K562 (cell line): ENCODE data around the gene FHIT. TPM values are rescaled to one million over a fixed set of nuclear protein-coding genes. Genes with fewer than 3 reads are reported as not detected.

Experiments
- ATAC-seq: fragments of 200-7000 bp; cut with Tn5 transposase; 3 replicates; pipeline ENCODE4 v1.9.1; 2020; ENCODE audit warnings: moderate library complexity
- BruUV-seq: library from RNA; stranded (reverse); fragments of 400-500 nt; replicated peaks from 2 replicates; lab custom pipeline; 2021; lab: Mats Ljungman, UMichigan
- CTCF ChIA-PET: fragments of 300-600 bp; formaldehyde crosslinking; extraction: SDS; loops from one replicate; lab custom pipeline; 2021; ENCODE audit warnings: low intra/inter-chr PET ratio; lab: Yijun Ruan, JAX
- POLR2A ChIA-PET: fragments of 300-600, 350-650 bp; sonication (Branson Sonifier 250); formaldehyde crosslinking; extraction: SDS; loops from one replicate; lab custom pipeline; 2021; ENCODE audit warnings: antibody characterized with exemption, inconsistent platforms; lab: Yijun Ruan, JAX
- DNase-seq, 4 experiments: peaks; one replicate each; pipeline versions ENCODE4 v3.0.0 to v3.0.0-alpha.2; 2011 to 2018; ENCODE audit warnings: low spot score in 3 of 4, mixed read lengths in 3 of 4; ENCODE audit errors: extremely low read depth in 1 of 4
- FAIRE-seq: peaks from 2 replicates; lab custom pipeline; 2011; peaks lifted over from hg19 to GRCh38; lab: Jason Lieb, UNC
- H2AFZ ChIP-seq: 2 replicates; pipeline ENCODE4 v1.6.0; 2011; ENCODE audit warnings: low read depth, low read length, control low read depth, inconsistent platforms
- H3K27ac ChIP-seq: fragments of 200-600 bp; 3 replicates; pipeline ENCODE4 v1.8.0; 2011; ENCODE audit warnings: low read depth, mild to moderate bottlenecking, control low read depth, inconsistent platforms, low read length, moderate library complexity, mixed read lengths; ENCODE audit errors: extremely low read depth
- H3K27me3 ChIP-seq, 2 experiments: fragments of 300-600 bp in 1 of 2; 2 replicates in 1 of 2; 3 replicates in 1 of 2; pipeline versions ENCODE4 v1.6.0 to v1.8.0; 2011; ENCODE audit warnings: inconsistent platforms in 2 of 2, low read length in 2 of 2, mild to moderate bottlenecking in 1 of 2, mixed read lengths in 1 of 2, moderate library complexity in 1 of 2; ENCODE audit not compliant: control insufficient read depth in 2 of 2, insufficient read depth in 2 of 2
- H3K36me3 ChIP-seq: fragments of 300-600 bp; 3 replicates; pipeline ENCODE4 v1.8.0; 2011; ENCODE audit warnings: mild to moderate bottlenecking, low read length, inconsistent platforms; ENCODE audit not compliant: control insufficient read depth, insufficient read depth
- H3K4me1 ChIP-seq, 2 experiments: fragments of 200-600 bp in 1 of 2; replicated peaks in 1 of 2; 2 replicates in 1 of 2; 3 replicates in 1 of 2; pipeline versions ENCODE4 v1.5.1 to v1.8.0; 2011; ENCODE audit warnings: inconsistent platforms in 2 of 2, low read length in 2 of 2, mild to moderate bottlenecking in 1 of 2, mixed read lengths in 1 of 2, moderate library complexity in 1 of 2; ENCODE audit not compliant: control insufficient read depth in 2 of 2, insufficient read depth in 2 of 2
- H3K4me2 ChIP-seq: 2 replicates; pipeline ENCODE4 v1.6.1; 2011; ENCODE audit warnings: low read length, control low read depth, inconsistent platforms, mixed read lengths; ENCODE audit not compliant: insufficient read depth
- H3K4me3 ChIP-seq: fragments of 200-600 bp; sonication (generic), shearing (Covaris generic); 2 replicates; pipeline ENCODE4 v1.5.1; 2016; ENCODE audit warnings: control low read depth, inconsistent platforms
- H3K79me2 ChIP-seq: fragments of 200-600 bp; 3 replicates; pipeline ENCODE4 v1.8.0; 2011; ENCODE audit warnings: low read length, inconsistent platforms; ENCODE audit not compliant: control insufficient read depth, insufficient read depth
- H3K9ac ChIP-seq, 2 experiments: 2 replicates each; pipeline versions ENCODE4 v1.6.0 to v1.6.1; 2011; ENCODE audit warnings: low read depth in 2 of 2, low read length in 2 of 2, control low read depth in 1 of 2, inconsistent platforms in 1 of 2, mild to moderate bottlenecking in 1 of 2, mixed read lengths in 1 of 2; ENCODE audit not compliant: insufficient read depth in 1 of 2
- H3K9me1 ChIP-seq: one replicate; pipeline ENCODE4 v1.6.0; 2011; ENCODE audit warnings: inconsistent platforms, mild to moderate bottlenecking, low read length, moderate library complexity; ENCODE audit not compliant: control insufficient read depth, insufficient read depth
- H3K9me3 ChIP-seq: replicated peaks from 2 replicates; pipeline ENCODE4 v1.5.1; 2011; ENCODE audit warnings: low read depth, low read length, inconsistent platforms; ENCODE audit not compliant: control insufficient read depth, insufficient read depth
- H4K20me1 ChIP-seq: replicated peaks from 2 replicates; pipeline ENCODE4 v1.6.1; 2011; ENCODE audit warnings: low read length, inconsistent platforms, mixed read lengths; ENCODE audit not compliant: control insufficient read depth, insufficient read depth
- FOSL1 ChIP-seq: fragments of 200-800 bp; sonication (Bioruptor generic); conservative IDR thresholded peaks from 2 replicates; pipeline ENCODE4 v1.6.1; 2016; ENCODE audit warnings: missing genetic modification characterization, missing compliant biosample characterization
- FOXK2 ChIP-seq, 2 experiments: fragments of 450-650 bp; IDR thresholded peaks in 1 of 2; conservative IDR thresholded peaks in 1 of 2; 2 replicates each; pipeline ENCODE4 v1.6.1; 2016; ENCODE audit warnings: low read depth in 2 of 2, mild to moderate bottlenecking in 1 of 2
- ILF3 ChIP-seq: fragments of 450-650 bp; IDR thresholded peaks from 2 replicates; pipeline ENCODE4 v1.6.1; 2018; ENCODE audit warnings: antibody characterized with exemption, mild to moderate bottlenecking, moderate library complexity, borderline replicate concordance
- KLF6 ChIP-seq: fragments of 250-450 bp; sonication (Bioruptor Pico); IDR thresholded peaks from 2 replicates; pipeline ENCODE4 v1.4.0; 2020; ENCODE audit warnings: mild to moderate bottlenecking, moderate library complexity, borderline replicate concordance
- MCM5 ChIP-seq: fragments of 450-650 bp; IDR thresholded peaks from 2 replicates; pipeline ENCODE4 v1.6.1; 2016; ENCODE audit warnings: low read depth
- NFIX ChIP-seq: fragments of 250-450 bp; sonication (Bioruptor Pico); IDR thresholded peaks from 2 replicates; pipeline ENCODE4 v1.4.0; 2020; ENCODE audit warnings: low read depth, mild to moderate bottlenecking, moderate library complexity
- RBFOX2 ChIP-seq: fragments of 200-400 bp; formaldehyde crosslinking; IDR thresholded peaks from 2 replicates; pipeline ENCODE4 v1.6.1; 2017; ENCODE audit warnings: low read depth, mild to moderate bottlenecking, low read length, moderate library complexity
- RBM17 ChIP-seq: fragments of 200-400 bp; formaldehyde crosslinking; IDR thresholded peaks from 2 replicates; pipeline ENCODE4 v1.6.1; 2017; ENCODE audit warnings: low read depth, mild to moderate bottlenecking, low read length, borderline replicate concordance
- SNRNP70 ChIP-seq: fragments of 200-400 bp; formaldehyde crosslinking; optimal IDR thresholded peaks from 2 replicates; pipeline ENCODE3; 2017; ENCODE audit warnings: low read depth, low read length
- SRSF3 ChIP-seq: fragments of 200-400 bp; formaldehyde crosslinking; IDR thresholded peaks from 2 replicates; pipeline ENCODE4 v1.6.1; 2016; ENCODE audit warnings: mild to moderate bottlenecking, low read length, moderate library complexity; ENCODE audit not compliant: insufficient read depth
- ZBTB33 ChIP-seq: sonication (generic); formaldehyde crosslinking; IDR thresholded peaks from 2 replicates; pipeline ENCODE4 v1.8.1; 2023; ENCODE audit warnings: mild to moderate bottlenecking, missing genetic modification reagents
- ZNF165 ChIP-seq: fragments of 250-450 bp; sonication (Bioruptor Pico); IDR thresholded peaks from 2 replicates; pipeline ENCODE4 v1.4.0; 2020; ENCODE audit warnings: borderline replicate concordance
- ZNF717 ChIP-seq: fragments of 250-450 bp; sonication (Bioruptor Pico); IDR thresholded peaks from 2 replicates; pipeline ENCODE4 v1.5.0; 2021
- WGBS: fragments of 100-300 bp; shearing (Covaris generic); methylation state at CpG from one replicate; pipeline ENCODE4 v1.1.6; 2016; ENCODE audit warnings: low coverage, mixed read lengths; ENCODE audit not compliant: insufficient coverage; ENCODE audit errors: missing lambda C conversion rate; 5-methylcytosine and 5-hydroxymethylcytosine counted together
- in situ Hi-C: fragments of 300-500 bp; cut with MboI; formaldehyde crosslinking; loops from 4 replicates; pipeline ENCODE4 v1.15.0; 2018; ENCODE audit warnings: inconsistent platforms, mixed read lengths
- intact Hi-C: fragments of 100-400 bp; cut with micrococcal nuclease; formaldehyde crosslinking; loops from 2 replicates; pipeline ENCODE4 v1.14.2; 2022
- polyA plus RNA-seq, 8 experiments: library from polyadenylated mRNA; depleted of rRNA in 4 of 8; stranded (reverse) in 5 of 8; unstranded in 3 of 8; fragments of >200 nt; fragmentation: Nextera tagmentation in 2 of 8; fragmentation: Illumina TruSeq in 1 of 8; extraction: Ambion mirVana in 2 of 8; extraction: Trizol in 1 of 8; gene quantifications; 2 replicates each; pipeline versions ENCODE4 v1.2.1 to v1.2.3, GENCODE V29; 2011 to 2014; ENCODE audit warnings: inconsistent platforms in 1 of 8, missing spikeins in 1 of 8
- total RNA-seq, 7 experiments: library from RNA; depleted of rRNA in 6 of 7; stranded (reverse); fragments of >200 nt in 6 of 7; fragmentation: Illumina TruSeq in 2 of 7; extraction: Trizol in 2 of 7; gene quantifications; 2 replicates each; pipeline versions ENCODE4 v1.2.1 to v1.2.3, GENCODE V29; 2011 to 2021; ENCODE audit warnings: low replicate concordance in 1 of 7
- TF ChIP-seq, protein P1 (sequence below): fragments of 250-450 bp; sonication (Bioruptor Pico); IDR thresholded peaks from 2 replicates; pipeline ENCODE4 v1.6.1; 2021; ENCODE audit warnings: mild to moderate bottlenecking
- TF ChIP-seq, protein P2 (sequence below): fragments of 200-800 bp; sonication (Bioruptor generic); IDR thresholded peaks from 2 replicates; pipeline ENCODE4 v1.6.1; 2017; ENCODE audit warnings: missing genetic modification characterization, missing compliant biosample characterization

Gene FHIT
- total and polyA plus RNA-seq, 9 of the 15 experiments (the other 6 are each of a cell fraction or from before 2014, with no cell fraction given): 1.7 to 9.1 (median 4.3) TPM

GRCh38 chr3:60775985-60776384 lies 475.3 kb downstream of the FHIT start (continued):
- TF ChIP-seq ILF3: no peak

- no peak for FAIRE-seq
Observed at GRCh38 chr3:60774617-60775016, 476.6 kb downstream of the FHIT start.

More at GRCh38 chr3:60774617-60775016, 476.6 kb downstream of the FHIT start:
- Histone ChIP-seq H3K36me3 (no peaks in the 10 kb centered on the region), H3K27ac (no peak overlapping the region), H3K4me3 (no peak overlapping the region), H3K4me1 (no peaks in the 10 kb centered on the region), H4K20me1 (no peaks in the 10 kb centered on the region), H3K27me3 (no peaks in the 10 kb centered on the region), H2AFZ (no peak overlapping the region), H3K9me1 (no peaks in the 10 kb centered on the region), H3K9me3 (no peaks in the 10 kb centered on the region), H3K79me2 (no peaks in the 10 kb centered on the region), H3K9ac (no peak overlapping the region), H3K4me2 (no peak overlapping the region)
- ChIA-PET POLR2A (no interaction called here), CTCF (no interaction called here)
- no TSS peak for BruUV-seq
- intact Hi-C loops (no loop called here), in situ Hi-C loops (loop anchor here (10.0 kb wide), 1 partner anchor 160 kb away; no protein-coding TSS in a partner anchor)
- WGBS: 36% methylated on average over 1 of the region's 2 CpGs
- TF ChIP-seq RBM17: no peak
- TF ChIP-seq ZBTB33 (CRISPR knock-in tag): no peak
- TF ChIP-seq KLF6 (CRISPR knock-in tag): no peak
- no peak for TF ChIP-seq SNRNP70
- no peak for TF ChIP-seq MCM5
- no peak for TF ChIP-seq FOSL1 (tag)
- no peak for TF ChIP-seq RBFOX2
- no peak for TF ChIP-seq NFIX (CRISPR knock-in tag)
- no peak for TF ChIP-seq ZNF717
- no peak for TF ChIP-seq SRSF3
- TF ChIP-seq, protein P1, sequence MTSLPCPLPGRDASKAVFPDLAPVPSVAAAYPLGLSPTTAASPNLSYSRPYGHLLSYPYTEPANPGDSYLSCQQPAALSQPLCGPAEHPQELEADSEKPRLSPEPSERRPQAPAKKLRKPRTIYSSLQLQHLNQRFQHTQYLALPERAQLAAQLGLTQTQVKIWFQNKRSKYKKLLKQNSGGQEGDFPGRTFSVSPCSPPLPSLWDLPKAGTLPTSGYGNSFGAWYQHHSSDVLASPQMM (CRISPR knock-in tag): no peak
- no peak for TF ChIP-seq ZNF165 (CRISPR knock-in tag)
- no peak for TF ChIP-seq FOXK2 (conservative IDR thresholded peaks at IDR 0.05 in 1 of 2, IDR thresholded peaks at IDR 0.05 in 1 of 2; ENCODE audit: low read depth in 2 of 2)
- TF ChIP-seq, protein P2, sequence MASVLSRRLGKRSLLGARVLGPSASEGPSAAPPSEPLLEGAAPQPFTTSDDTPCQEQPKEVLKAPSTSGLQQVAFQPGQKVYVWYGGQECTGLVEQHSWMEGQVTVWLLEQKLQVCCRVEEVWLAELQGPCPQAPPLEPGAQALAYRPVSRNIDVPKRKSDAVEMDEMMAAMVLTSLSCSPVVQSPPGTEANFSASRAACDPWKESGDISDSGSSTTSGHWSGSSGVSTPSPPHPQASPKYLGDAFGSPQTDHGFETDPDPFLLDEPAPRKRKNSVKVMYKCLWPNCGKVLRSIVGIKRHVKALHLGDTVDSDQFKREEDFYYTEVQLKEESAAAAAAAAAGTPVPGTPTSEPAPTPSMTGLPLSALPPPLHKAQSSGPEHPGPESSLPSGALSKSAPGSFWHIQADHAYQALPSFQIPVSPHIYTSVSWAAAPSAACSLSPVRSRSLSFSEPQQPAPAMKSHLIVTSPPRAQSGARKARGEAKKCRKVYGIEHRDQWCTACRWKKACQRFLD (CRISPR knock-in tag): no peak
- ATAC-seq (no peak), DNase-seq (no peak)
